Activated CD4-positive, alpha-beta T cell treated with anti-CD3 and anti-CD28 coated beads, Interleukin-2, amount 10 ng/mL, durations not matched to agents 7 days and 5 days (primary cell): ENCODE data around the gene RBM38. TPM values are rescaled to one million over a fixed set of nuclear protein-coding genes. Genes with fewer than 3 reads are reported as not detected.
"Not testable (repeated sequence)": the region's sequence is repeated elsewhere in the genome, so short reads cannot be mapped to it uniquely, and the experiment has no call there.

Source experiments
- CTCF ChIA-PET: fragments of 350-600 bp; sonication (Branson Sonifier 250); formaldehyde crosslinking; loops from one replicate; lab custom pipeline; 2021; ENCODE audit warnings: antibody characterized with exemption; lab: Charles Lee
- POLR2A ChIA-PET: fragments of 350-600 bp; sonication (Branson Sonifier 250); formaldehyde crosslinking; loops from one replicate; lab custom pipeline; 2021; ENCODE audit warnings: antibody characterized with exemption; lab: Charles Lee
- DNase-seq: peaks from one replicate; pipeline ENCODE4 v3.0.0-alpha.2; 2020
- H3K27ac Mint-ChIP-seq: one replicate; pipeline ENCODE4 v1.8.0; 2021; ENCODE audit warnings: mild to moderate bottlenecking, moderate library complexity, mixed read lengths
- H3K27me3 Mint-ChIP-seq: one replicate; pipeline ENCODE4 v1.8.0; 2021; ENCODE audit warnings: mixed read lengths
- H3K36me3 Mint-ChIP-seq: one replicate; pipeline ENCODE4 v1.8.0; 2021; ENCODE audit warnings: low read depth, mixed read lengths
- H3K4me1 Mint-ChIP-seq: one replicate; pipeline ENCODE4 v1.8.0; 2021; ENCODE audit warnings: mixed read lengths
- H3K4me3 Mint-ChIP-seq: one replicate; pipeline ENCODE4 v1.8.0; 2021; ENCODE audit warnings: mild to moderate bottlenecking, moderate library complexity, mixed read lengths
- H3K9me3 Mint-ChIP-seq: one replicate; pipeline ENCODE4 v1.8.0; 2021; ENCODE audit warnings: mixed read lengths
- total RNA-seq, 2 experiments: library from RNA; stranded (reverse); gene quantifications; one replicate each; pipeline ENCODE4 v1.2.3, GENCODE V29; 2021

Gene RBM38
- total RNA-seq, 2 experiments from 2014 or later, result 97.3 to 98.8 TPM

DNA sequence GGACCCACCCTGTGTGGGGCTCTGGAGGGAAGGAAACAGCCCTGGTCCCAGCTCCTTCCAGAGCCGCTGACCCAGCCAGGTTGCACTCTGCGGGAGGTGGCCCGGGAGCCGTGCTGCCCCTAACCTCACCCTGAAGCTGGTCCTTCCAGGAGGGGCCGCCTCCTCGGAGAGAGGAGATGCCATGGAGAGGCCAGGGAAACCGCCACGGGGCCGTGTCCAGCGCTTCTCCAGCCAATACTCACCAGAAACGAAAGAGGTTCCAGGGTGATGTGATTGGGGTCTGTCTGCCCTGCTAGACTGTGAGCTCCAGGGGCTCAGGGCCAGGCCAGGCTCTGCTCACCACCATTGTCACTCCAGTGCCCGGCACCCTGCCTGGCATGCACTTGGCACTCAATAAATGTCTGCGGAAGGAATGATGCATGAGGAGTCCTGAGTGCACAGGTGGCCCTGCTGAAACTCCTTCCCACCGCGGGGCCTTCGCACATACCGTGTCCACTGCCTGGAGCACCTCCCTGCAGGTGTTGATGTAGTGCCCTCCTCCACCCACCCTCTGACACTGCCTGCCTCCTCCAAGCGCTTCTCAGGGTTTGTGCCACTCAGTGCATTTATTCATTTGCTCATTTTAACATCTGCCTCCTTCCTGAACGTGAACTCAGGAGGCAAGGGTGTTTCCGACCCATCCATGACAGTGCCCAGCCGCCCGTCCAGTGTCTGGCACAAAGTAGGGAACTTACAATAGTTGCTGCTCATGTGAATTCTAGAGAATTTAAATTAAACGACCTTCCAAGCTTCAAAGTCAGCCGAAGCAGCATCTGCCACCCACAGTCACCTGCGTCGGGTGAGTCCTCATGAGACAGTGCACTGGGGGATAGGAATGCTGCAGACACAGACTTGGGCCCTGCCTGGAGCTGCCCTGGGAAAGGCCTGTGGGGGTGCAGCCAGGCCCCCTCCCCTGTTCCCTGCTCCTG lies 30.3 kb downstream of the RBM38 start:
- POLR2A ChIA-PET, result no interaction called here
- H3K27ac Mint-ChIP-seq, result peak overlapping the region; percentile 25

DNA sequence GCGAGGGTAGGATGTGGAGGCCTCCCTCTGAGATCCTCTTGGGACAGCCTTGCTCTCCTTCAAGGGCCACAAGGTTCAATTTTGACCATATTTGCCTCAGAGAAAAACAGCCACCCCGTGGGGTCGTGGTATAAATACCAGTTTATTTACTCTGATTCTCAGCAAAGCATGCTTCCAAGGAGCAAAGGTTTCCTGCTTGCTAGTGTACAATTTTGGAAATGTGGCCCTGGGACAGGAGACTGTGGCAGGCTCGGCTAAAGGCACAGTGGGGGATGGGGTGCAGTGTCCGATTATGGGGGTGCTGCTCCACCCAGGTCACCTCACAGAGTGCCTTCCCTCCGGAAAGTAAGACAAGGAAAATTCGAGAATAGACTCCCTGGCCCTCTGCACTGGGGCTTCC lies 31.1 kb downstream of the RBM38 start:
- ChIA-PET POLR2A (no interaction called here), CTCF (no interaction called here)
- DNase-seq, result no peak
- Mint-ChIP-seq H3K36me3 (no peaks in the 10 kb centered on the region), H3K4me1 (peaks cover 42% of the 10 kb centered on the region), H3K4me3 (no peak overlapping the region), H3K27me3 (peaks cover 2% of the 10 kb centered on the region), H3K27ac (no peak overlapping the region), H3K9me3 (no peaks in the 10 kb centered on the region)

More for the DNA sequence above, 30.3 kb downstream of the RBM38 start:
- no peak overlapping the region for H3K4me3 Mint-ChIP-seq
- no peak for DNase-seq
- peaks cover 38% of the 10 kb centered on the region for H3K4me1 Mint-ChIP-seq
- H3K9me3 Mint-ChIP-seq, result no peaks in the 10 kb centered on the region
- CTCF ChIA-PET, result no interaction called here
- H3K27me3 Mint-ChIP-seq, result peaks cover 4% of the 10 kb centered on the region
- H3K36me3 Mint-ChIP-seq, result no peaks in the 10 kb centered on the region

DNA sequence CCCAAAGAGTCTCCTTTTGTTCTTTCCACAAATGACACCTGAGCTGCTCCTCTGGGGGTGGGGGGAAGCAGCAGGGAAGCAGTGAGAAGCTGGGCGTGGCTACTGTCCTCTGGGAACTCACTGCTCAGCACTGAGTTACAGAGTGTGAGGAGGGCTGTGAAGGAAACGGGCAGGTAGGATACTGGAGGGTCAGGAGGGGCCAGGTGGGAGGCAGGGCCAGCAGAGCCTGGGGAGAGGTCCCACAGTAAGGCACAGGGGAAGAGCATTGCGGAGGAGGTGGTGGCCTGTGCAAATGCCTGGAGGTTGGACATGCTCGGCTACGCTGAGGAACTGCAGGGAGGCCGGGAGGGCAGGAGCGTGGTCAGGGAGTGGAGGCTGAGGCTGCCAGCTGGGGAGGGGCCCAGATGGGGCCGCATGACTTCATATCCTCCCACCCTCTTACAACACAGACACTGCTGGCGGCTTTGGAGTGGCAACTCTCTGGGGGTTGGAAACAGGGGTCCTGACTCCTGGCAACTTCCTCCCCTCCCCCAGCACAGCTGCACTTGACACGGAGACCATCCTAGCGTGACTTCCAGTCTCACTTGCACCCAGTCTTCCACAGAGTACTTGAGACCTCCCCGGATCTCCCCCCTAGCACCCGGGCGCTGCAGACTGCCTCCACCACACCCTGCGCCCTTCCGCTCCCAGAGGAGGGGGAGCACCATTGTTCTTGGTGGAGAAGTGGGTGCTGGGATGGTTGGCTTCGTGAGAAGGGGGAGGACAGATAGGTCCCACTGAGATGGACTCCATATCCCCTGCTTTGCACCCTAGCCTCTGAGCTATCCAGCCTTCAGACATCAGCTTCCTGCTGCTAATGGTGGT lies 34.2 kb downstream of the RBM38 start:
- ChIA-PET POLR2A (no interaction called here), CTCF (interaction anchor here (0.7 to 0.9 kb wide), 2 partner anchors 12 to 106 kb away, joined by 3 to 4 read pairs; no protein-coding TSS in a partner anchor)
- Mint-ChIP-seq H3K4me1 (peaks cover 46% of the 10 kb centered on the region), H3K27ac (peak overlapping the region; percentile 50), H3K4me3 (no peak overlapping the region), H3K27me3 (no peaks in the 10 kb centered on the region), H3K9me3 (no peaks in the 10 kb centered on the region), H3K36me3 (no peaks in the 10 kb centered on the region)
- DNase-seq, result no peak

DNA sequence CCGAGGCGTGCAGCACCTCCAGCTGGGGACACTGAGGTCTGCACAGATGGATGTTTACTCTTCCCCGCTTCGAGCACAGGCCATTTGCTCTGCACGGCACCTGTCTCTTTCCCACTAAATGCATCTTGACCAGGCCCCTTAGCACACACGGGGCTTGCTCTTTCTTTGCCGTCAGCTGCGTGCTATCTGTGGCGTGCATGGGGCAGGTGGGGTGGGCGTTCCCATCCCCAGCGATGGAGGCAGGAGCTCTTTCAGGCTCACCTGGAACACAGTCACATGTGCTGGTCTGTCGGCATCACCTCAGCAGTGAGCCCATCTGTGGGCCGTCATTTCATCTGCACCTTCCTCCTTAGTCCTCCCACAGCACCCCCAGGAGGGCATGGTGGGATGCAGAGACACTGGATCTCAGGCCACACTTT lies 35.1 kb downstream of the RBM38 start:
- no peaks in the 10 kb centered on the region for H3K9me3 Mint-ChIP-seq

DNA sequence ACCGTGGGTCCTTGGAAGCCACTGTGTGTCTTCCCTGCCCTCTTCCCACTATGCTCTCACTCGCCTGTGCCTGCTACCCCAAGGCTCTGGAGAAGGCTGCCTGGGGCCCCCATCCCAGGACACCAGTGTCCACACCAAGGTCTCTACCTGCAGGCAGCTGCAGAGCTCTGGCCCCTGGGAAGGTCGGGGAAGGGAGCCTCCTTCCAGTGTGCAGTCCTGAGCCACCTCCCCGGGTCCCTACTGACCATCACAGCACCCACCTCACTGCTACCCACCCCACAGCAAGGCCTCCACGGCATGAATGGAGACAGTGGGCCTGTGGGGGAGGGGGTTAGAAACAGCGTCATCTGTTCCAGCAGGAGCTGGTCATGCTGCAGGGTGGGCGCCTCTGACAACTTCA lies 35.6 kb downstream of the RBM38 start:
- CTCF ChIA-PET, result interaction anchor here (1.3 to 2.1 kb wide), 2 partner anchors 9 to 14 kb away, joined by 4 to 9 read pairs; no protein-coding TSS in a partner anchor
- H3K4me3 Mint-ChIP-seq, result no peak overlapping the region
- POLR2A ChIA-PET, result interaction anchor here (1.4 kb wide), 1 partner anchor 28 kb away, joined by 4 read pairs; no protein-coding TSS in a partner anchor
- no peaks in the 10 kb centered on the region for H3K36me3 Mint-ChIP-seq
- peaks cover 55% of the 10 kb centered on the region for H3K4me1 Mint-ChIP-seq
- DNase-seq, result no peak
- H3K9me3 Mint-ChIP-seq, result no peaks in the 10 kb centered on the region
- no peaks in the 10 kb centered on the region for H3K27me3 Mint-ChIP-seq
- H3K27ac Mint-ChIP-seq, result peak overlapping the region; percentile 12

More for the DNA sequence above, 35.1 kb downstream of the RBM38 start:
- POLR2A ChIA-PET, result no interaction called here
- no peak for DNase-seq
- Mint-ChIP-seq H3K4me3 (no peak overlapping the region), H3K27me3 (no peaks in the 10 kb centered on the region), H3K4me1 (peaks cover 52% of the 10 kb centered on the region), H3K36me3 (no peaks in the 10 kb centered on the region), H3K27ac (no peak overlapping the region)
- CTCF ChIA-PET, result interaction anchor here (0.9 kb wide), 1 partner anchor 11 kb away, joined by 4 read pairs; no protein-coding TSS in a partner anchor

DNA sequence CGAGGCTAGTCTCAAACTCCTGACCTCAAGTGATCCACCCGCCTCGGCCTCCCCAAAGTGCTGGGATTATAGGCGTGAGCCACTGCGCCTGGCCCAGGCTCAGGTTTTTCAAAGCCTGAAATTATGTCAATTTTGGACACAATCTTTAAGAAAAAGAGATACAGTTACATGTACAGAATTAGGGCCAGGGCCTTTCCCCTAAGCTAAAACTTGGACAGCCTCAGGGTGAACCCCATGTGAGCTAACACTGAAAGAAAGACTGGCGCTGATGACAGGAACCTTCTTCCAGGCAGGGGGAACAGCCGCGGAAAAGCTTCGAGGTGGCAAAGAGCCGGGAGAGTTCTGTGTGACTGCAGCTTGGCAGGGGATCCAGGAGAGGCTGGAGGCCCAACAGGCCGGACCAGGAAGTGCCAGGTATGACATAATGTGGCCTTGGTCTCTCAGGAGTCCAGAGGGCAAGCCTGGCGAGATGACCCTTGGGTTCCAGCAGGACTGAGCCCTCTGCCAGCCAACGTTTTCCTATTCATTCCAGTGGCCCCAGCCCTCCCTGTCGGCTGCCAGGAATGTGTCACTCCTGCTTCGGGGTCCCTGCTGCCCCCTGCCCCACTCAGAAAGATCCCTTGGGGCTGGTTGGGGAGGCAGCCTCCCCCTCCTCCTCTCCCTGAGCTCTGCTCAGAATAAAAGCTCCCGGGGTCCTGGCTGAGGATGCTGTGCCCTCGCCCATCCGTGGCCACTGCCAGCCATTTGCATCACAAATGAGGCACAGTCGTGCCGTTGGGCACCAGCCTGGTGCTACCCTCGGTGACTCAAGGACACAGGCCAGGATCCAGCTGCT lies 37.3 kb downstream of the RBM38 start:
- H3K27me3 Mint-ChIP-seq, result no peaks in the 10 kb centered on the region
- peaks cover 69% of the 10 kb centered on the region for H3K4me1 Mint-ChIP-seq
- peak overlapping the region; percentile 41 for H3K27ac Mint-ChIP-seq
- H3K36me3 Mint-ChIP-seq, result peaks cover 5% of the 10 kb centered on the region
- no peak overlapping the region for H3K4me3 Mint-ChIP-seq
- DNase-seq, result no peak
- ChIA-PET CTCF (interaction anchor here (0.6 to 2.1 kb wide), 9 partner anchors 10 to 220 kb away, joined by 3 to 9 read pairs (median 4); no protein-coding TSS in a partner anchor), POLR2A (interaction anchor here (1.4 kb wide), 1 partner anchor 30 kb away, joined by 4 read pairs; no protein-coding TSS in a partner anchor)
- no peaks in the 10 kb centered on the region for H3K9me3 Mint-ChIP-seq

DNA sequence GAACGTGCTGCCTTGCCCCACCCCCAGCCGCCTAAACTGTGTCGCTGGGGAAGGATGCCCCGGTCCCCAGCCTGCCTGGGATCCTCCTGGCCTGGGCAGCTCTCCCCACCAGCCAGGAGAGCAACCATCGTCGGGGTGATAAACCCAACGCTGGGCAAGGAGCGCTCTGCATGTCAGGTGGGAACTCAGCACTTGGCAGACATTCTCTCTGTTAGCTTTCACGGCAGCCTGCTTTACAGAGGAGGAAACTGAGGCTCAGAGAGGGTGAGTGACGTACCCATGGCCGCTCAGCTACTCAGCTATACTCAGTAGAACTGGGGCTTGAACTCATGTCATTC lies 37.9 kb downstream of the RBM38 start:
- no peaks in the 10 kb centered on the region for H3K9me3 Mint-ChIP-seq
- no peak for DNase-seq
- POLR2A ChIA-PET, result no interaction called here
- H3K4me3 Mint-ChIP-seq, result no peak overlapping the region
- no peaks in the 10 kb centered on the region for H3K27me3 Mint-ChIP-seq
- H3K4me1 Mint-ChIP-seq, result peaks cover 69% of the 10 kb centered on the region
- CTCF ChIA-PET, result interaction anchor here (0.6 to 2.1 kb wide), 5 partner anchors 10 to 219 kb away, joined by 3 to 7 read pairs (median 4); no protein-coding TSS in a partner anchor
- H3K36me3 Mint-ChIP-seq, result peaks cover 10% of the 10 kb centered on the region
- no peak overlapping the region for H3K27ac Mint-ChIP-seq

DNA sequence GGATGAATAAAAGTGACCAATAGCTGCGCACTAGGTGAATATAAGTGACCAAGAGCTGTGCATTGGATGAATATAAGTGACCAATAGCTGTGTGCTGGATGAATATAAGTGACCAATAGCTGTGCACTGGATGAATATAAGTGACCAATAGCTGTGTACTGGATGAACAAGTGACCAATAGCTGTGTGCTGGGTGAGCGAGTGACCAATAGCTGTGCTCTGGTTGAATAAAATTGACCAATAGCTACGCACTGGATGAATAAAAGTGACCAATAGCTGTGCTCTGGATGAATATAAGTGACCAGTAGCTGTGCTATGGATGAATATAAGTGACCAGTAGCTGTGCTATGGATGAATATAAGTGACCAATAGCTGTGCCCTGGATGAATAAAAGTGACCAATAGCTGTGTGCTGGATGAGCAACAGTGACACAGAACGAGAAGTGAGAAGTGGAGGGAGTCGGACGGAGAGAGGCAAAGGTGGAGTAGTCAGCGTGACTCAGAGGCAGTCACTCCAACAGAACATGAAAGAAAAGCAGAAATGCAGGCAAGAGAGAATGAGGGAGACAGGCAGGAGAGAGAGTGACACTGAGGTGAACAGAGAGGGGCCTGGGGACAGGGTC lies 38.5 kb downstream of the RBM38 start:
- POLR2A ChIA-PET, result no interaction called here
- Mint-ChIP-seq H3K4me1 (peaks cover 70% of the 10 kb centered on the region), H3K36me3 (peaks cover 11% of the 10 kb centered on the region), H3K4me3 (no peak overlapping the region), H3K9me3 (no peaks in the 10 kb centered on the region), H3K27me3 (no peaks in the 10 kb centered on the region), H3K27ac (no peak overlapping the region)
- no peak for DNase-seq
- CTCF ChIA-PET, result interaction anchor here (0.7 to 2.1 kb wide), 5 partner anchors 9 to 219 kb away, joined by 3 to 7 read pairs (median 4); no protein-coding TSS in a partner anchor

DNA sequence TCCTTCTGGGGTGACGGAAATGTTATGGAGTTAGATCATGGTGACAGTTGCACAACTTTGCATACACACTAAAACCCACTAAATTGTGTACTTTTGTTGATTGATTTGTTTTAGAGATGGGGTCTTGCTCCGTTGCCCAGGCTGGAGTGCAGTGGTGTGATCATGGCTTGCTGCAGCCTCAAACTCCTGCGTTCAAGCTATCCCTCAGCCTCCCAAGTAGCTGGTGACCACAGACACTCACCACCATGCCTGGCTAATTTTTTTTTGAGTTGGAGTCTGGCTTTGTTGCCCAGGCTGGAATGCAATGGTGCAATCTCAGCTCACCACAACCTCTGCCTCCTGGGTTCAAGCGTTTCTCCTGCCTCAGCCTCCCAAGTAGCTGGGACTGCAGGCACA lies 39.0 kb downstream of the RBM38 start:
- H3K27me3 Mint-ChIP-seq, POLR2A ChIA-PET, DNase-seq, H3K27ac Mint-ChIP-seq, H3K9me3 Mint-ChIP-seq, H3K4me3 Mint-ChIP-seq: not testable (repeated sequence)
- CTCF ChIA-PET, result interaction anchor here (0.7 to 2.1 kb wide), 3 partner anchors 18 to 75 kb away, joined by 3 to 7 read pairs (median 4); no protein-coding TSS in a partner anchor
- Mint-ChIP-seq H3K4me1 (peaks cover 72% of the 10 kb centered on the region), H3K36me3 (peaks cover 11% of the 10 kb centered on the region)

DNA sequence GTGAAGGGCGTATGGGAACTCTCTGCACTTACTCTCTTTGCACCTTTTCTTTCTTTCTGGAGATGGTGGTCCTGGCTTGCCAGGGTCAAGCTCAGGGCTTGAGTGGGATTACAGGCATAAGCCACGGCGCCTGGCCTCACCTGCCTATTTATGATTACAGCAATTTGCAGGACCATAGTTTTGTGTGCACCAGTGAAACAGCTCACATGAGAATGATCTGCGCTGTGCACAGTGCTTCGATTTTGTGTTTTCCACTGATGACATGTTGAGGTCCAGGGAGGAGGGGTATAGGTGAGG lies 40.3 kb downstream of the RBM38 start:
- peak overlapping the region; percentile 39 for H3K27ac Mint-ChIP-seq

DNA sequence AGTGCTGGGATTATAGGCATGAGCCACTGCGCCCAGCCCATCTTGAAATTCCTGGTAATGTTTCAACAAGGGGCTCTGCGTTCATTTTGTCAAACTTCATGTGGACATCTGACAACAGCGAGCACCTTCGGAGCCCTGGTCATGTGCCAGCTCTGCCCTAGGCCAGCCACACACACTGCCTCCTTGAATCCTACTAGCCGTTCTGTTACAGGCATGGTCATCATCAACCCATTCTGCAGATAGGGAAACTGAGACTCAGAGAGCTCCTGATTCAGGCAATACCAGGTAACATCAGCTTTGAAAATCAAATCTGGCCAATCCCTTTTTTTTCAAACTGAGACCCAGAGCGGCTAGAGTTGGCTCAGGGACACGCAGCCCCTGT lies 41.3 kb downstream of the RBM38 start:
- ChIA-PET CTCF (interaction anchor here (0.8 to 2.4 kb wide), 4 partner anchors 9 to 977 kb away, joined by 4 to 8 read pairs (median 5); no protein-coding TSS in a partner anchor), POLR2A (interaction anchor here (1.2 kb wide), 1 partner anchor 43 kb away, joined by 6 read pairs; no protein-coding TSS in a partner anchor)
- peaks cover 11% of the 10 kb centered on the region for H3K36me3 Mint-ChIP-seq
- H3K4me1 Mint-ChIP-seq, result peaks cover 73% of the 10 kb centered on the region
- H3K9me3 Mint-ChIP-seq, result no peaks in the 10 kb centered on the region
- H3K27ac Mint-ChIP-seq, result peak overlapping the region; percentile 95
- no peak for DNase-seq
- H3K27me3 Mint-ChIP-seq, result no peaks in the 10 kb centered on the region
- H3K4me3 Mint-ChIP-seq, result peak overlapping the region; percentile 32

More for the DNA sequence above, 40.3 kb downstream of the RBM38 start:
- ChIA-PET POLR2A (no interaction called here), CTCF (interaction anchor here (0.7 to 2.1 kb wide), 4 partner anchors 18 to 57 kb away, joined by 3 to 6 read pairs (median 3); partner anchors contain the start of gene RBM38)
- Mint-ChIP-seq H3K4me1 (peaks cover 75% of the 10 kb centered on the region), H3K36me3 (peaks cover 11% of the 10 kb centered on the region), H3K27me3 (no peaks in the 10 kb centered on the region), H3K4me3 (no peak overlapping the region), H3K9me3 (no peaks in the 10 kb centered on the region)
- DNase-seq, result no peak
